Prostate gland (tissue), 2 donors: Measurements from ENCODE around the gene PBX3. TPM values are rescaled to one million over a fixed set of nuclear protein-coding genes. Genes with fewer than 3 reads are reported as not detected.
A peak's percentile ranks its signal among the peaks of the same experiment; 100 is the strongest.

Source experiments
- DNase-seq: peaks from one replicate; pipeline ENCODE4 v3.0.0-alpha.2; 2019; ENCODE audit warnings: low spot score
- H3K27ac ChIP-seq, 2 donors: fragments of 200-600 bp; sonication (generic); 2 replicates each; pipeline ENCODE4 v1.5.1; 2017 to 2019
- H3K27me3 ChIP-seq: fragments of 200-600 bp; sonication (generic); replicated peaks from 2 replicates; pipeline ENCODE4 v1.5.1; 2019; ENCODE audit not compliant: insufficient read depth
- H3K36me3 ChIP-seq, 2 donors: fragments of 200-600 bp; sonication (generic); 1 replicate in 1 of 2; 2 replicates in 1 of 2; pipeline versions ENCODE4 v1.5.1 to v1.8.1; 2017 to 2019
- H3K4me1 ChIP-seq: fragments of 200-600 bp; sonication (generic); replicated peaks from 2 replicates; pipeline ENCODE4 v1.5.1; 2019
- H3K4me3 ChIP-seq, 2 donors: fragments of 200-600 bp; sonication (generic); 2 replicates each; pipeline ENCODE4 v1.5.1; 2017 to 2019
- H3K9me3 ChIP-seq: fragments of 200-600 bp; sonication (generic); 2 replicates; pipeline ENCODE4 v1.5.1; 2017
- POLR2A ChIP-seq: fragments of 450-650 bp; IDR thresholded peaks from one replicate; pipeline ENCODE4 v1.6.1; 2016; ENCODE audit warnings: antibody characterized with exemption, mild to moderate bottlenecking
- POLR2AphosphoS5 ChIP-seq: sonication (generic); formaldehyde crosslinking; IDR thresholded peaks from one replicate; pipeline ENCODE4 v1.6.1; 2017; ENCODE audit warnings: antibody characterized with exemption
- whole genome bisulfite sequencing: methylation state at CpG from one replicate; pipeline ENCODE4 v1.1.5; 2018; 5-methylcytosine and 5-hydroxymethylcytosine counted together
- intact Hi-C: fragments of 100-400 bp; cut with DNase I; formaldehyde crosslinking; loops from one replicate; pipeline ENCODE4 v1.14.2; 2022
- total RNA-seq, 2 donors: library from RNA; depleted of rRNA; stranded (reverse); fragments of >200 nt; gene quantifications; one replicate each; pipeline ENCODE4 v1.1.0, GENCODE V29; 2016
- TF ChIP-seq, protein P1 (sequence below), 4 experiments: fragments of 200-600 bp in 2 of 4; fragments of 450-650 bp in 2 of 4; sonication (generic) in 2 of 4; IDR thresholded peaks; 1 replicate in 3 of 4; 2 replicates in 1 of 4; pipeline ENCODE4 v1.5.1; 2016 to 2019; ENCODE audit warnings: antibody characterized with exemption in 4 of 4, mild to moderate bottlenecking in 2 of 4, moderate library complexity in 2 of 4

PBX3 gene
- total RNA-seq, 2 donors from 2014 or later, result 48.5 to 77.6 TPM

DNA sequence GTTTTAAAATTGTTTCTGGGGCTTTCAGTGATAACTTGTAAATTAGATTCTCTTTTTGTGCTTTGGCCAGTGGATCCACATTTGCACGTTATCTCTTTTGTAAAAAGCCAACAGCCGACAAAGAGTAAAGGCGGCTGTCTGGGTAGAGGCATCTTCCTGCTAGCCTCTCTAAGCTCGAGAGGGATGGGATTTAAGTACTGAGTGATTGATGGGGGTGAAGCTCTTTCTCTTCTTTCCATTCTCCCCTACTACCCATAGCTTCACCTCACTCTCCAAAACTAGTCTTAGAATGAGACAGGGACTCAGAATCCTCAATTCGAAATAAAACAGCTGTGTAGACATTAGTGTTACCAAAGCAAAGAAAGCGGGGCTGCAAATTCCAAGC is 3.4 kb downstream of the PBX3 start:
- TF ChIP-seq POLR2A, result no peak
- TF ChIP-seq POLR2AphosphoS5, result no peak
- TF ChIP-seq, protein P1, sequence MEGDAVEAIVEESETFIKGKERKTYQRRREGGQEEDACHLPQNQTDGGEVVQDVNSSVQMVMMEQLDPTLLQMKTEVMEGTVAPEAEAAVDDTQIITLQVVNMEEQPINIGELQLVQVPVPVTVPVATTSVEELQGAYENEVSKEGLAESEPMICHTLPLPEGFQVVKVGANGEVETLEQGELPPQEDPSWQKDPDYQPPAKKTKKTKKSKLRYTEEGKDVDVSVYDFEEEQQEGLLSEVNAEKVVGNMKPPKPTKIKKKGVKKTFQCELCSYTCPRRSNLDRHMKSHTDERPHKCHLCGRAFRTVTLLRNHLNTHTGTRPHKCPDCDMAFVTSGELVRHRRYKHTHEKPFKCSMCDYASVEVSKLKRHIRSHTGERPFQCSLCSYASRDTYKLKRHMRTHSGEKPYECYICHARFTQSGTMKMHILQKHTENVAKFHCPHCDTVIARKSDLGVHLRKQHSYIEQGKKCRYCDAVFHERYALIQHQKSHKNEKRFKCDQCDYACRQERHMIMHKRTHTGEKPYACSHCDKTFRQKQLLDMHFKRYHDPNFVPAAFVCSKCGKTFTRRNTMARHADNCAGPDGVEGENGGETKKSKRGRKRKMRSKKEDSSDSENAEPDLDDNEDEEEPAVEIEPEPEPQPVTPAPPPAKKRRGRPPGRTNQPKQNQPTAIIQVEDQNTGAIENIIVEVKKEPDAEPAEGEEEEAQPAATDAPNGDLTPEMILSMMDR (IDR thresholded peaks at IDR 0.05), result no peak
- no peak for DNase-seq
- Histone ChIP-seq H3K27ac (peak overlapping the region; percentile 91 to 92), H3K4me3 (peak overlapping the region in 1 of 2 donors; percentile 84), H3K9me3 (no peaks in the 10 kb centered on the region), H3K4me1 (no peaks in the 10 kb centered on the region), H3K27me3 (no peaks in the 10 kb centered on the region), H3K36me3 (no peaks in the 10 kb centered on the region)
- intact Hi-C loops, result loop anchor here (10.0 kb wide), 1 partner anchor 276 kb away; no protein-coding TSS in a partner anchor
- WGBS, result 42% methylated on average over 6 of the region's 6 CpGs

DNA sequence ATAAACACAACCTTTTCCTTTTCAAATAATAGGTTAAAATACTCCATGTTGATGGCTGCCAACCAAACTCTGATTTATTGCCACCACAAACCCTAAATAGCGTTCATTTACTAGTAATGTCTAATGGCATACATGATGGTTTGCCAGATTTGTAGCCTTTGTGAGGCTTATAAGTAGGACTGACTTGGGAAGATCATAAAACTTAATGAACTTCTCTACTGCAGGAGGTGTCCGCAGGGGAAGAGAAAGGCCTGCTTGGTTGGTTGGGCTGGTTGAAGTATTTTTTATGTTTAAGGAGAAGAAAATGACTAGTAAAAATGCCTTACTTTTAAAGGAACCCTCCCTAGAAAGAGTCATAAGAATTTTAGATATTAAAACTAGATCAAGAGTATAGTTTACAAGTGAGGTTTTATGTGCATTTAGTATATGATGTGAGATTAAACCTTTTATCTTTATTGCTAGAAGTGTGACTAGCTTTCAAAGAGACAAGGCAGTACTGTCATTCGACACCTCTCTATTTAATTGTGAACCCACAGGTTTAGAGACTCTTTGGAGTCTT is 5.0 kb downstream of the PBX3 start:
- DNase-seq, result no peak
- Histone ChIP-seq H3K9me3 (no peaks in the 10 kb centered on the region), H3K27ac (peak overlapping the region in 1 of 2 donors; percentile 2), H3K36me3 (no peaks in the 10 kb centered on the region), H3K27me3 (no peaks in the 10 kb centered on the region), H3K4me3 (peak overlapping the region in 1 of 2 donors; percentile 3), H3K4me1 (no peaks in the 10 kb centered on the region)
- TF ChIP-seq POLR2A (no peak), POLR2AphosphoS5 (no peak)
- TF ChIP-seq, protein P1 (IDR thresholded peaks at IDR 0.05), result no peak
- intact Hi-C loops, result loop anchor here (10.0 kb wide), 1 partner anchor 277 kb away; no protein-coding TSS in a partner anchor
- WGBS, result 25% methylated on average over 3 of the region's 3 CpGs

DNA sequence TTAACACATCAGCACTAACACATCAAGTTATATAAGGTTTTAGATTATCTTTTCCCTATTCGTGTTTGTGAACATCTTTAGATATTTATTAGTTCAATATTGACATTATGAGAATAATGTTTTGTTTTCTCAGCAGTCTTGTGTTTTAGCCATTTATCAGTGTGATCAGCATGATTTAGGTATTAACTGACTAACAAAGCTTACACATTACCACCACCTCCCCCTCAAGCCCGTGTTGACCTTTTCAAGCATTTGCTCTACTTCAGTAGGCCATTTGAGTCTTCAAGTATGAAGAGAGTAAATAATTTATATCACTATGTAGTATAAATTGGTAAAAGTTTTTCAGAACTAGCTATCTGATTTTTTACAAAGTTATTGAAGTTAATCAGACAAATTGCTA is 6.9 kb downstream of the PBX3 start:
- no peak for TF ChIP-seq POLR2AphosphoS5
- TF ChIP-seq POLR2A, result no peak
- TF ChIP-seq, protein P1 (IDR thresholded peaks at IDR 0.05), result no peak

DNA sequence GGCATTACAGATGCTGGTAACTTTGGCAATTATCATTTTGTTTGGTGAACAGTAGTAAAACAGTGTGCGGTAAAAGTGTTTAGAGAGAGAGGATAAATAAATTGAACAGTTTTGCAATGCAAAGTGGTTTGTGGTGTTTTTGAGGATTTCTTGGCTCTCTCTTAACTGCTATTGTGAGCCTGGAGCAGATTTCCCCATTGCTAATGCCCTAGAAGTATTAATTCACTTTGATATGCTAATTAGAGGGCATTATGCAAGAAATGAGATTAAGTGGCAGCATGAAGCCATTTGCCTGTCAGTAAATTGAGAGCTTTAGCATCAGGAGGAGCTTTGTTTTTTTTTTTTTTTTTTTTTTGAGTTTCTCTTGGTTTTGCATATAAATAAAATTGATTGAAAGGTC is 8.2 kb downstream of the PBX3 start:
- H3K9me3 ChIP-seq, result no peaks in the 10 kb centered on the region
- no peaks in the 10 kb centered on the region for H3K36me3 ChIP-seq
- no peak for DNase-seq
- TF ChIP-seq, protein P1 (IDR thresholded peaks at IDR 0.05), result no peak
- TF ChIP-seq POLR2AphosphoS5 (no peak), POLR2A (no peak)
- H3K4me3 ChIP-seq, result no peak overlapping the region
- H3K27ac ChIP-seq, result no peak overlapping the region
- intact Hi-C loops, result loop anchor here (10.0 kb wide), 1 partner anchor 281 kb away; no protein-coding TSS in a partner anchor
- peaks cover 3% of the 10 kb centered on the region for H3K4me1 ChIP-seq
- WGBS, result 49% methylated on average over 1 of the region's 1 CpG
- H3K27me3 ChIP-seq, result no peaks in the 10 kb centered on the region

More for the DNA sequence above, 6.9 kb downstream of the PBX3 start:
- no peak overlapping the region for H3K4me3 ChIP-seq
- 41% methylated on average over 2 of the region's 2 CpGs for WGBS
- H3K27ac ChIP-seq, result no peak overlapping the region
- H3K27me3 ChIP-seq, result no peaks in the 10 kb centered on the region
- no peak for DNase-seq
- no peaks in the 10 kb centered on the region for H3K4me1 ChIP-seq
- no peaks in the 10 kb centered on the region for H3K36me3 ChIP-seq
- no peaks in the 10 kb centered on the region for H3K9me3 ChIP-seq
- intact Hi-C loops, result loop anchor here (10.0 kb wide), 1 partner anchor 279 kb away; no protein-coding TSS in a partner anchor

DNA sequence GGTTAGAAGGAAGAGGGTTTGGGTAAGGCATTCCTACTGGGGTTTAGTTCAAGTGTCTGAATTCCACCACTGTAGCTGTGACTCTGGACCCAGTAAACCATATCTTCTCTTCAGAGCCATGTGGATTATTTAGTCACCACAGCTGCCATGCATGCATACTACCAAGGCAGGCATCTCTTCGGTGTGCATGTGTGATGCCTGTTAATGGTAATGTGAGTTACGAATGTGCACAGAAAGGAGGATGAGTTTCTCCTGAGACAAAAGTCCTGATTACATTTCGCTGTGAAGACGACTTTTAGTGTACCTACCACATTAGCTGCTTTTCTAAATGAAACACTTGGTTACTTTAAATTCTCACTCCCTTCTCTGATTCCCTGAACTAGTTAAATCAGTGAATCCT is 9.3 kb downstream of the PBX3 start:
- WGBS, result 91% methylated on average over 4 of the region's 4 CpGs
- Histone ChIP-seq H3K36me3 (no peaks in the 10 kb centered on the region), H3K9me3 (no peaks in the 10 kb centered on the region), H3K27ac (no peak overlapping the region), H3K4me1 (peaks cover 3% of the 10 kb centered on the region), H3K4me3 (no peak overlapping the region), H3K27me3 (no peaks in the 10 kb centered on the region)
- TF ChIP-seq POLR2A (no peak), POLR2AphosphoS5 (no peak)
- TF ChIP-seq, protein P1 (IDR thresholded peaks at IDR 0.05), result no peak
- intact Hi-C loops, result loop anchor here (10.0 kb wide), 1 partner anchor 282 kb away; no protein-coding TSS in a partner anchor
- DNase-seq, result no peak
